ENCODE measurements around the gene RNF115. TPM values are rescaled to one million over a fixed set of nuclear protein-coding genes. Genes with fewer than 3 reads are reported as not detected.

RNF115 gene
- total and polyA plus RNA-seq, 2 of the 4 experiments (the other 2 are of a cell fraction) = 13.5 to 22.9 TPM

- H3K27me3 ChIP-seq (ENCODE audit: control insufficient read depth, insufficient read depth, low read length) = no peaks in the 10 kb centered on the region
- no TSS peak for BruUV-seq (replicated peaks)
- H3K4me3 ChIP-seq (ENCODE audit: insufficient read depth, low read depth, low read length) = no peak overlapping the region
- 90% methylated on average over 2 of the region's 7 CpGs; no CpG with 5 or more reads in 1 of the 2 experiments for WGBS, 2 experiments (ENCODE audit: extremely low coverage in 2 of 2, insufficient read length in 1 of 2)
- no peak overlapping the region for H4K91ac ChIP-seq (ENCODE audit: insufficient read depth, low read depth, low read length)
- intact Hi-C loops (cut with micrococcal nuclease) (loop anchor here (5.0 kb wide), 1 partner anchor 102 kb away; the partner anchor contains the start of gene LIX1L), dilution Hi-C loops (cut with HindIII; ENCODE audit: low sequenced_read_pairs, unreplicated experiment) (no loop called here), in situ Hi-C loops (cut with MboI; ENCODE audit: low sequenced_read_pairs) (no loop called here)
- H3K9me1 ChIP-seq (ENCODE audit: insufficient read depth, low read length) = peaks cover 16% of the 10 kb centered on the region
- H4K20me1 ChIP-seq (ENCODE audit: insufficient read depth, low read length) = peaks cover 16% of the 10 kb centered on the region; the same call in 1 of the 2 replicates
- no peak overlapping the region for H2AFZ ChIP-seq (replicated peaks; ENCODE audit: low read length, poor library complexity)
- no peak overlapping the region for H3K14ac ChIP-seq (replicated peaks; ENCODE audit: low read depth, low read length)
- ChIA-PET CTCF (no interaction called here), POLR2A (ENCODE audit: unreplicated experiment) (no interaction called here)
- no peak overlapping the region for H2BK15ac ChIP-seq (ENCODE audit: low read depth, low read length)
- H3K36me3 ChIP-seq (ENCODE audit: control insufficient read depth, insufficient read depth, low read length) = peaks cover 42% of the 10 kb centered on the region
- no peak overlapping the region for H3K9ac ChIP-seq (ENCODE audit: low read depth, low read length)
- H2BK5ac ChIP-seq (ENCODE audit: low read depth, low read length, poor library complexity, severe bottlenecking) = no peak overlapping the region
- no peak overlapping the region for H4K8ac ChIP-seq (ENCODE audit: low read depth in 2 of 2, low read length in 2 of 2)
- H3K18ac ChIP-seq (ENCODE audit: low read depth, low read length) = no peak overlapping the region
- no peak overlapping the region for H3K56ac ChIP-seq (ENCODE audit: extremely low read depth, insufficient read depth, low read length)
- peaks cover 4% of the 10 kb centered on the region for H3K4me1 ChIP-seq (ENCODE audit: control insufficient read depth, insufficient read depth, low read length)
- H3K27ac ChIP-seq (ENCODE audit: insufficient read depth, low read length) = no peak overlapping the region
- TF ChIP-seq NFE2L2 (IDR thresholded peaks at IDR 0.05; ENCODE audit: low read depth, low read length) = no peak
- no peak for TF ChIP-seq BHLHE40 (IDR thresholded peaks at IDR 0.05; ENCODE audit: low read depth, low read length)
- no peak for TF ChIP-seq MAFK (IDR thresholded peaks at IDR 0.05; ENCODE audit: low read depth, low read length)
- TF ChIP-seq SMC3 (IDR thresholded peaks at IDR 0.05; ENCODE audit: low read depth, low read length) = no peak
- TF ChIP-seq USF2 (IDR thresholded peaks at IDR 0.05; ENCODE audit: low read depth, low read length) = no peak
- TF ChIP-seq, protein P1, sequence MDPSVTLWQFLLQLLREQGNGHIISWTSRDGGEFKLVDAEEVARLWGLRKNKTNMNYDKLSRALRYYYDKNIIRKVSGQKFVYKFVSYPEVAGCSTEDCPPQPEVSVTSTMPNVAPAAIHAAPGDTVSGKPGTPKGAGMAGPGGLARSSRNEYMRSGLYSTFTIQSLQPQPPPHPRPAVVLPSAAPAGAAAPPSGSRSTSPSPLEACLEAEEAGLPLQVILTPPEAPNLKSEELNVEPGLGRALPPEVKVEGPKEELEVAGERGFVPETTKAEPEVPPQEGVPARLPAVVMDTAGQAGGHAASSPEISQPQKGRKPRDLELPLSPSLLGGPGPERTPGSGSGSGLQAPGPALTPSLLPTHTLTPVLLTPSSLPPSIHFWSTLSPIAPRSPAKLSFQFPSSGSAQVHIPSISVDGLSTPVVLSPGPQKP (IDR thresholded peaks at IDR 0.05; ENCODE audit: borderline replicate concordance, low read depth, low read length) = no peak
- no peak for TF ChIP-seq MXI1 (IDR thresholded peaks at IDR 0.05; ENCODE audit: borderline replicate concordance, low read depth, low read length)
- no peak for TF ChIP-seq MAZ (IDR thresholded peaks at IDR 0.05; ENCODE audit: borderline replicate concordance, low read depth, low read length)
- TF ChIP-seq FOS (IDR thresholded peaks at IDR 0.05; ENCODE audit: low read depth, low read length) = no peak
- TF ChIP-seq CHD1 (IDR thresholded peaks at IDR 0.05; ENCODE audit: low read depth, low read length) = no peak
- TF ChIP-seq RAD21 (IDR thresholded peaks at IDR 0.05; ENCODE audit: low read length) = no peak
- no peak for TF ChIP-seq CTCF (conservative IDR thresholded peaks at IDR 0.05; ENCODE audit: low read depth, low read length)
- no peak for TF ChIP-seq CEBPB (IDR thresholded peaks at IDR 0.05; ENCODE audit: low read depth, low read length)
- TF ChIP-seq RFX5 (IDR thresholded peaks at IDR 0.05; ENCODE audit: low read depth, low read length) = no peak
- H2BK20ac ChIP-seq (ENCODE audit: low read depth, low read length) = no peak overlapping the region
- no peak overlapping the region for H3K4ac ChIP-seq (ENCODE audit: low read depth, low read length)
- no peaks in the 10 kb centered on the region for H3K9me3 ChIP-seq (ENCODE audit: control insufficient read depth, insufficient read depth, low read length)
- peaks cover 19 to 58% of the 10 kb centered on the region in 2 experiments for H3K79me1 ChIP-seq (ENCODE audit: low read depth in 1 of 2, low read length in 2 of 2)
- H3K4me2 ChIP-seq (ENCODE audit: low read depth, low read length) = no peak overlapping the region
- H4K5ac ChIP-seq (ENCODE audit: low read depth, low read length) = no peak overlapping the region
- no peak overlapping the region for H3K23ac ChIP-seq (ENCODE audit: low read depth, low read length)
- H2AK5ac ChIP-seq (ENCODE audit: low read depth, low read length) = no peak overlapping the region
- no peak for ATAC-seq (ENCODE audit: low read depth)
- no peak overlapping the region for H2BK120ac ChIP-seq (ENCODE audit: low read depth, low read length)
- no peak for DNase-seq
- H2AK9ac ChIP-seq (replicated peaks; ENCODE audit: low read depth, low read length, poor library complexity) = no peak overlapping the region
Observed at GRCh38 chr1:145855426-145855948, 31.6 kb upstream of the RNF115 start.

Data from IMR-90 (cell line).